Measurements from ENCODE around the gene SLC24A4.

GRCh38 chr14:92453691-92454090 lies 130.7 kb downstream of the SLC24A4 start:
- TF ChIP-seq CTCF (IDR thresholded peaks at IDR 0.05; ENCODE audit: low read depth, low read length, poor library complexity, severe bottlenecking) (no peak), EZH2phosphoT487 (IDR thresholded peaks at IDR 0.05; ENCODE audit: borderline replicate concordance, low read length) (no peak)
